Measurements from ENCODE around the gene GAN.

DNA sequence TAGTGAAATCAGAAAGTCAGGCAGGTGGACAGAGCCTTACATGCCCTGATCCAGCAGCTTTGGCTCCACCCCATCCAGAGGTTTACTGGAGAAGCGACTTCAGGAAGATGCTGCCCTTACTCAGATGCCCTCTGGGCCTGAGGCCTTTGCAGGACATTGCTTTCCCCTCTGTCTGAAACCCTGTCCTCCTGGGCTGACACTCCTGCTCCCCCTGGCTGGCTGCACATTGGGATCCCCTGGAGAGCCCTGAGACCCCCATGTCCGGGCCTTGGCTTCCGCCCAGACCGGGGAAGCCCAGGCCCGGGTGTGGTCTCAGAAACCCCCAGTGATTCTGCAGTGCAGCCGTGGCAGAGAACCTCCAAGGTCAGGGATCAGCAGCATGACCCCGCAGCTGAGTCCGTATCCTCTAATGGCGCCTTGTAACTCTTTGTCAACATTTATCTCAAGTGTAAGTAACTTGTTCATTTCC, 39.7 kb upstream of the GAN start:
- TF ChIP-seq, protein P1, sequence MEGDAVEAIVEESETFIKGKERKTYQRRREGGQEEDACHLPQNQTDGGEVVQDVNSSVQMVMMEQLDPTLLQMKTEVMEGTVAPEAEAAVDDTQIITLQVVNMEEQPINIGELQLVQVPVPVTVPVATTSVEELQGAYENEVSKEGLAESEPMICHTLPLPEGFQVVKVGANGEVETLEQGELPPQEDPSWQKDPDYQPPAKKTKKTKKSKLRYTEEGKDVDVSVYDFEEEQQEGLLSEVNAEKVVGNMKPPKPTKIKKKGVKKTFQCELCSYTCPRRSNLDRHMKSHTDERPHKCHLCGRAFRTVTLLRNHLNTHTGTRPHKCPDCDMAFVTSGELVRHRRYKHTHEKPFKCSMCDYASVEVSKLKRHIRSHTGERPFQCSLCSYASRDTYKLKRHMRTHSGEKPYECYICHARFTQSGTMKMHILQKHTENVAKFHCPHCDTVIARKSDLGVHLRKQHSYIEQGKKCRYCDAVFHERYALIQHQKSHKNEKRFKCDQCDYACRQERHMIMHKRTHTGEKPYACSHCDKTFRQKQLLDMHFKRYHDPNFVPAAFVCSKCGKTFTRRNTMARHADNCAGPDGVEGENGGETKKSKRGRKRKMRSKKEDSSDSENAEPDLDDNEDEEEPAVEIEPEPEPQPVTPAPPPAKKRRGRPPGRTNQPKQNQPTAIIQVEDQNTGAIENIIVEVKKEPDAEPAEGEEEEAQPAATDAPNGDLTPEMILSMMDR (IDR thresholded peaks at IDR 0.05 in 2 of 3, conservative IDR thresholded peaks at IDR 0.05 in 1 of 3; ENCODE audit: borderline replicate concordance in 1 of 3, insufficient read depth in 1 of 3, low read depth in 2 of 3, low read length in 2 of 3), result no peak
- TF ChIP-seq, protein P2, sequence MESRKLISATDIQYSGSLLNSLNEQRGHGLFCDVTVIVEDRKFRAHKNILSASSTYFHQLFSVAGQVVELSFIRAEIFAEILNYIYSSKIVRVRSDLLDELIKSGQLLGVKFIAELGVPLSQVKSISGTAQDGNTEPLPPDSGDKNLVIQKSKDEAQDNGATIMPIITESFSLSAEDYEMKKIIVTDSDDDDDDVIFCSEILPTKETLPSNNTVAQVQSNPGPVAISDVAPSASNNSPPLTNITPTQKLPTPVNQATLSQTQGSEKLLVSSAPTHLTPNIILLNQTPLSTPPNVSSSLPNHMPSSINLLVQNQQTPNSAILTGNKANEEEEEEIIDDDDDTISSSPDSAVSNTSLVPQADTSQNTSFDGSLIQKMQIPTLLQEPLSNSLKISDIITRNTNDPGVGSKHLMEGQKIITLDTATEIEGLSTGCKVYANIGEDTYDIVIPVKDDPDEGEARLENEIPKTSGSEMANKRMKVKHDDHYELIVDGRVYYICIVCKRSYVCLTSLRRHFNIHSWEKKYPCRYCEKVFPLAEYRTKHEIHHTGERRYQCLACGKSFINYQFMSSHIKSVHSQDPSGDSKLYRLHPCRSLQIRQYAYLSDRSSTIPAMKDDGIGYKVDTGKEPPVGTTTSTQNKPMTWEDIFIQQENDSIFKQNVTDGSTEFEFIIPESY (IDR thresholded peaks at IDR 0.05; ENCODE audit: extremely low read depth, insufficient replicate concordance, low read length), result no peak
- TF ChIP-seq ZFX (IDR thresholded peaks at IDR 0.05) (no peak), POLR2AphosphoS5 (IDR thresholded peaks at IDR 0.05; ENCODE audit: low read depth, low read length) (no peak), SRF (IDR thresholded peaks at IDR 0.05; ENCODE audit: low read depth) (no peak), ZNF274 (IDR thresholded peaks at IDR 0.05; ENCODE audit: low read depth, low read length) (no peak), POLR2A (IDR thresholded peaks at IDR 0.05; ENCODE audit: borderline replicate concordance, extremely low read depth, insufficient read depth, insufficient read length) (no peak), SP1 (IDR thresholded peaks at IDR 0.05; ENCODE audit: low read depth) (no peak), CEBPB (IDR thresholded peaks at IDR 0.05; ENCODE audit: low read depth) (no peak), EZH2phosphoT487 (IDR thresholded peaks at IDR 0.05; ENCODE audit: borderline replicate concordance) (no peak)
- TF ChIP-seq, protein P3, sequence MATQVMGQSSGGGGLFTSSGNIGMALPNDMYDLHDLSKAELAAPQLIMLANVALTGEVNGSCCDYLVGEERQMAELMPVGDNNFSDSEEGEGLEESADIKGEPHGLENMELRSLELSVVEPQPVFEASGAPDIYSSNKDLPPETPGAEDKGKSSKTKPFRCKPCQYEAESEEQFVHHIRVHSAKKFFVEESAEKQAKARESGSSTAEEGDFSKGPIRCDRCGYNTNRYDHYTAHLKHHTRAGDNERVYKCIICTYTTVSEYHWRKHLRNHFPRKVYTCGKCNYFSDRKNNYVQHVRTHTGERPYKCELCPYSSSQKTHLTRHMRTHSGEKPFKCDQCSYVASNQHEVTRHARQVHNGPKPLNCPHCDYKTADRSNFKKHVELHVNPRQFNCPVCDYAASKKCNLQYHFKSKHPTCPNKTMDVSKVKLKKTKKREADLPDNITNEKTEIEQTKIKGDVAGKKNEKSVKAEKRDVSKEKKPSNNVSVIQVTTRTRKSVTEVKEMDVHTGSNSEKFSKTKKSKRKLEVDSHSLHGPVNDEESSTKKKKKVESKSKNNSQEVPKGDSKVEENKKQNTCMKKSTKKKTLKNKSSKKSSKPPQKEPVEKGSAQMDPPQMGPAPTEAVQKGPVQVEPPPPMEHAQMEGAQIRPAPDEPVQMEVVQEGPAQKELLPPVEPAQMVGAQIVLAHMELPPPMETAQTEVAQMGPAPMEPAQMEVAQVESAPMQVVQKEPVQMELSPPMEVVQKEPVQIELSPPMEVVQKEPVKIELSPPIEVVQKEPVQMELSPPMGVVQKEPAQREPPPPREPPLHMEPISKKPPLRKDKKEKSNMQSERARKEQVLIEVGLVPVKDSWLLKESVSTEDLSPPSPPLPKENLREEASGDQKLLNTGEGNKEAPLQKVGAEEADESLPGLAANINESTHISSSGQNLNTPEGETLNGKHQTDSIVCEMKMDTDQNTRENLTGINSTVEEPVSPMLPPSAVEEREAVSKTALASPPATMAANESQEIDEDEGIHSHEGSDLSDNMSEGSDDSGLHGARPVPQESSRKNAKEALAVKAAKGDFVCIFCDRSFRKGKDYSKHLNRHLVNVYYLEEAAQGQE (IDR thresholded peaks at IDR 0.05; ENCODE audit: low read depth), result no peak

All from HCT116 (cell line).